ENCODE results near the gene GSG1L. TPM values are rescaled to one million over a fixed set of nuclear protein-coding genes. Genes with fewer than 3 reads are reported as not detected.

GSG1L gene
- total and polyA plus RNA-seq, 9 of the 15 experiments (the other 6 are each of a cell fraction or from before 2014, with no cell fraction given) = not detected

GRCh38 chr16:27843800-27844199 lies 219.7 kb downstream of the GSG1L start (continued):
- TF ChIP-seq TRIM25 (IDR thresholded peaks at IDR 0.05; ENCODE audit: borderline replicate concordance) (no peak), PBX2 (CRISPR knock-in tag; IDR thresholded peaks at IDR 0.05; ENCODE audit: low read depth) (no peak), PBX2 (tag; conservative IDR thresholded peaks at IDR 0.05; ENCODE audit: low read depth) (no peak), PTRF (tag; IDR thresholded peaks at IDR 0.05) (no peak), ATF2 (CRISPR knock-in tag; IDR thresholded peaks at IDR 0.05) (no peak), ETV1 (tag; conservative IDR thresholded peaks at IDR 0.05; ENCODE audit: low read depth) (no peak), ADNP (tag; IDR thresholded peaks at IDR 0.05) (no peak), TCFL5 (CRISPR knock-in tag; conservative IDR thresholded peaks at IDR 0.05) (no peak), PCBP1 (IDR thresholded peaks at IDR 0.05; ENCODE audit: low read depth, low read length, poor library complexity, severe bottlenecking) (no peak), PURB (CRISPR knock-in tag; IDR thresholded peaks at IDR 0.05; ENCODE audit: low read depth) (no peak)

Measured in K562 (cell line).